ENCODE results near the gene PHF14.

PHF14 gene

DNA sequence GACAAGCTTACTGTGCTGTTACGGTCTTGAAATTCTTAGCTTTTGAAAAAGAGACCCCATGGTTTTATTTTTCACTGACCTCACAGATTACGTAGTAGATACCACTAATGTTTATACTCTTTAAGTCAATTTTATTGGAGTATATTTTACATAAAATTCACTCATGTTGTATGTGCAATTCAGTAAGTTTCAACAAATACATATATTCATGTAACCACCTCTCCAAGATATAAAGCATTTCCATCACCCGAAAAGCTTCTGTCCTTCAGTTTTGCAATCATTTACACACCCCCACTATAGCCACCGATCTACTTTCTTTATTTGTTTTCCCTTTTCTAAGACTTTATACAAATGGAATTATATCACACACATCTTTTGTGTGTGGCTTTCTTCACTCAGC, 199.2 kb downstream of the PHF14 start:
- no peak for DNase-seq (ENCODE audit: low read depth)

DNA sequence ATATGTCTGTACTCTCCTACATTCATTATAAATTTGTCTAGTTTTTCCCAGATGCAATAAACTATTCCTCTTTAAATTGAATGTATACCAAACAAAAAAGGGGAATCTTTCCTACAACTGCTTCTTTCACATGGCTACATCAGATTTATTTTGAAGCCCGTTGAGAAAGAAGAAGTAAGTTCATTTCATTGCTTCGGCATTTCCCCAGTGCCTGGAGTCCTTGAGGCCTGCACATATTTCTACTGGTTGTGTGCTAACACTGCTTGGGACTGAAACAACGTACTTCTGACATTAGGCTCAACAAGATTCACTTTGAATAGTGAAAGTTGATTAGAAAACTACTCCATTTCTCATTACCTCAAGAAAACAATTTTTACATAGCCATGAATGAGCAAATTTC, 201.7 kb downstream of the PHF14 start:
- DNase-seq (ENCODE audit: low read depth) = no peak

DNA sequence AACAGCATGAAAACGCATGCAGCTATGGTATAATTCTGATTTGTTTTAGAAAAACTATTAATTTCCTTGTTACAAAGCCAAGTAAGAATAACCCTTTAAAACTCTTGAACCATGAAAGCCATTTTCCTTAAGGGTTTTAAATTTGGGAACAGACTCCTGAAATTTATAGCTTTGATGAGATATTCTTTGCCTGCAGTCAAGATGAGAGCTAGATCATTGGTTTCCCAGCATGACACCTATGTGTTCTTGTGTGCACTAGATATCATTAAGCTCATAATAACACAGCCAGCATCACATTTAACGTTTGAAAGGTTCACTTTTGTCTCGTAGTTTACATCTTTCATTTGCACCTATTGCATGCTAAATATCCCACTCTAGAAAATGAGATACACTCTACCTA, 202.2 kb downstream of the PHF14 start:
- DNase-seq (ENCODE audit: low read depth) = no peak

DNA sequence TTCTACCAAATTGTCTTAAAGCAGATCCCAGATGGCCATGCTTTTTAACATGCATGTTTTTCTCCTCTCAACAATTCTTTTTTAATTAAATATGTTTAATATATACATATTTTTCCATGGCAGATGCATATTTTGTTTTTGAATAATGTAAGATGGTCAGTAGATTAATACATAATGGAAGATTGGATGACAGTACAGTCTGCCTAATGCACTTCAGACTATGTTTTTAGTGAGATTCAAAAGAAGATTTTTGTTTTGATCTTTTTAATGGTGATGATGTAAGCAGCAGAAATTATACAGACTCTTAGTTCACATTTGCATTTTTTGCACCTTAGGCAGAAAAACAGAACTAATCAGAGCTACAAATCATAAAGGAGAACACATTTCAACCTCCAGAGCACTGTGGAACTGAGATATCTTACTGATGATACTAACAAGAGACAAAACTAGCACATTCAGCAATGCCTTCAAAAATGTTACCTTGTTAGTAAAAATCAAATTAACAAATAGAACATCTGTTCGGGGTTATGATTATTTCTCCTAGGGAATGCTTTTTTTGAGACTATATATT, 203.4 kb downstream of the PHF14 start:
- DNase-seq (ENCODE audit: low read depth) = no peak

DNA sequence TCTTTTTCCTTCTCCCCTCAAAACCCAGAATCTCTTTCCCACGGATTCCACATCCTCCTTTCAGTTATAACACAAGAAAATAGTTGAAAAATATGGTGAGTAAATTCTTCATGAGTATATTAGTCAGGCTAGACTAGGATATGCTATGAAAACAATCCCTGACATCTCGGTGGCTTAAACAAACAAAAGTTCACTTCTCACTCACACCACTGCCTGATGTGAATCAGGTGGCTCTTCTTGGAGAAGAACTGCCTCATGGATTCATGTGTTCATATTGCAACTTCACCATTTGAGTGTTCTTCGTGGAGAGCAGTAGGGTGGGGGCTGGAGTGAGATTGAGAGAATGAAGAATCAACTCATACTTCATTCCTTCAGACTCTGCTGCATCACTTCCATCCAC, 204.1 kb downstream of the PHF14 start:
- DNase-seq (ENCODE audit: low read depth) = no peak

DNA sequence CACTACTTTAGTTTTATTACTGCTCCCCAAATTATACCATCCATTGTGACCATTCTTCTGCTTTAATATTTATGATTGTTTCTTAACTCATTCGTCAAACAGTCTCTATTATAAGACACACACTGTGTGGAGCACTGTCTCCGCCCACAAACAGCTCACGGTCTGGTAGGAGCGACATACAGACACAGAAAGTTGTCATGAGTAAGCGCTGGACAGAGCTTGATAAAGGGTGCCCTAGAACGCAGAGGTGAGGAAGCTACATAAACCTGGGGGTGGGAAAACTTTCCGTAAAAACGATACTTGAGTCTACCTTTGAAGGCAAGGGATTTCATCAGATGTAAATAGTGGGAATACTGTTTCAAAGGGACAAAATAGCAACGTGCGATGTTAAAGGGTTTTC, 207.9 kb downstream of the PHF14 start:
- no peak for DNase-seq (ENCODE audit: low read depth)

DNA sequence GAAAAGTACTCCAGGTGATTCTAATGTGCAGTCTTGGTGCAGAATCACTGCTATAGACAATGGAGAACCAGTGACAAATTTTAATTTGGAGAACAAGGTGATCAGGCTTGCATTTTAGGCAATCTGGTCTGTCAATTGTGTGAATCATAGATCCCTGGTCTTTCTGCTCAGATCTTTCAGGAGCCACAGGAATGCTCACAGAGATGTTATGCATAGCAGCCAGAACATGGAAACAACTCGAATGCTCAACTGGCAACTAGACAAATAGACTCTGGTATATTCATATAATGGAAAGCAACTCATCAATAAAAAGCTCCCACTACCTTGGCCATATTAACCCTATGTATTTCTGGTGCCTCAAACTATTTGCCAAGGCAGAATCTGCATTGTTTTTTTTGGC, 209.1 kb downstream of the PHF14 start:
- no peak for DNase-seq (ENCODE audit: low read depth)

DNA sequence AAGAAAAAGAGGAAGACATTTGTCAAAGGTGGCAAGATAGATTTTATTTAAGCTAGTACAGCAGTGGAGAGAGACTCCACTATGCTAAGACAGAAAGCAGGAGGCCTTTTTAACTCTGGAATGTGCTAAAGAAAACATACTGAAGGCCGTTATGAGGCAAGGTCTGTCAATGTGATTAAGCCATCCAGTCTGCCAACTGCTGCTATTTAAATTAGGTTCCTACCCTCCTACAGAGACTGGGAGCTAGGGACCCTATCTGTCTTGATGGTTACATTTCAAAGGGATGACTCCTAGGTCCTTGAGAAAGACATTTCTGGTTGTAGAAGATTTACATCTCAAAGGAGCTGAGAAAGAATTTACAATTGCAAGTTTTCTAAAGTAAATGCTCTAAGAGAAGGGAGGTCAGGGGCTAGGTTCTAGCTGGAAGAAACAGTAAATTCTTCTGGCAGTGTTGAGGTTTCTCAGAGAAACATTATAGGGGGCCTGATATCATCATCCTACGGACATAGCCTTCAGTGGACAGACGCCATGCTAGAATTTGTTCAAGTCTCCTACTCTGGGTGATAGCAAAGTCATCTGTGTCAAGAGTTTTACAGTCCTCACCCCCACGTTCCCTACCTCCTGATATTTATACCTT, 211.6 kb downstream of the PHF14 start:
- no peak for DNase-seq (ENCODE audit: low read depth)

DNA sequence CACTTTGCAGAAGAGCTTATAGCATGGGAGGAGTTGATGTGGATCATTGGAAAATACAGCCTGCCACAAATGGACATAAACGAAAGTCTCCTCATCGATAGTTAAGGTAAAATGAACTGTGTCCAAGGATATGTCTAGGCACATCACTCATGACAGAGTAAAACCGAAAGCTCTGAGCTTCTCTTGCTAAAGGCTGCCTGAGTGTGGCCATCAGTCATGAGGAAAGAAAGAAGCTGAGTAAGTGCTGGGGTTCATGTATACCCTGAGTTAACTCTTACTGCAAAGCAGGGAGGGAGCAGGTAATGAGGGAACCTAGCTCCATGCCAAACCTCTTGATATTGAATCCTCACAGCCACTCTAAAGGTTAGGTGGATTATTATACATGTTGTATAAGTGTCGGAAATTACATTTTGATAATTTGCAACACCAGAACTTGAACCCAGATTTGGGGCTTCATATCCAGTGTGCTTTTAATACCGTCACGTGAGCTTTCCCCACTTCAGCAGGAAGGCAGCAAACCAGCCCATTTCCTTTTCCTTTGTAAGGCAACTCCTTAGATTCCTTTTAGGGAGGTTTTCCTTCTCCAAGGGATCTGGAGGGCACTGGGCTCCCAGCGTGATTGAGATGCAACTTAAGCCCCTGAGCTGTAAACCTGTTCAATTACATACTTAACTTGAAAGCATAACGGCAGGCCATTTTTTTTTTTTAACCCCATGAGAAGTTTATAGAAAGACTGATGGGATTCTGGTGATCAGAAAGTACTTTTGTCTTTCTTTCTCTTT, 215.0 kb downstream of the PHF14 start:
- DNase-seq (ENCODE audit: low read depth) = no peak

DNA sequence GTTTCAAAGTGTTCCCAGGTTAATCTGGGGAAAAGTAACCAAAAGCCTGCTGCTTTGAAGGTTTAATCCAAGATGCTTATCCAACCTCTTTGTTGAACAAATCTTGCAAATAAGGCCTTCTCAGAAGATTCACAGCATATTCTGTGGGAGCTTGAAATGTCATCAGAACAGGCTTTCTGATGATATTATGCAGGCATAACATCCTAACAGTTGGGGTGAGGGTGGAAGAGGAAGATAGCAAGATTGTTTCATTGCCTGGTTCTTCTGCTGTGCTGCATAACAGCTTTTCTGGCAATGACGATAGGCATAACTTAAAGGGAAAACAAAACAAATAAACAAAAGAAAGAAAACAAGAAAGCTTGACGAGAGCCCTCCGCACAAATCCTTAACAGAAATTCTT, 217.4 kb downstream of the PHF14 start:
- no peak for DNase-seq (ENCODE audit: low read depth)

DNA sequence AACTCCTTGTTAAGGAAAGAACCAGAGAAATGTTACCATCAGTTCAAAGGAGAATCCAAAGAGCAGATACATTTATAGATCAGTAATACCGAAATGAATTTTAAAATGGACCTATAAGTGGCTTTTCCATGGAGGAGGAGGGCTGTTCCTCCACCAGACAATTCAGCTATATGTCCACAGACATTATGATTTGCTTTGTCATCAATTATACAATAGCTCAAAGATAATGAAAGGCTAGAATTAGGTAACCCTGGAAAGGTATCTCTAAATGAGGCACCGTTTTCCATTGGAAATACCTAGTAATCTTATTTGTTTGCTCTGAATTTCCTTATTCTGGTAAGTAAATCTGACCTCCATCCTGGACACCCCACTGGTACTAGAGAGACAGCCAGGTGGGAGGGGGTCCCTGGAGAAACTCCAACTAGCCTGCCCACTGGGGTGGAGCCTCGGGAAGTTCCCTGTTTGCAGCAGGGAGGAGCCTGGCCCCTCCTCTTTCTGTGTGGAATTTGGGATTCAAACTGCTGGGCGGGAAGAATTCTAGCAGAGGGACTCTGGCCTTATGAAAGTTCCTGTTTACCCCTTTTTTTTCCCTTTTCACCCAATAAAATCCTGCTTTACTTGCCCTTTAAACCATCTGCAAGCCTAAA, 218.0 kb downstream of the PHF14 start:
- DNase-seq (ENCODE audit: low read depth) = no peak

DNA sequence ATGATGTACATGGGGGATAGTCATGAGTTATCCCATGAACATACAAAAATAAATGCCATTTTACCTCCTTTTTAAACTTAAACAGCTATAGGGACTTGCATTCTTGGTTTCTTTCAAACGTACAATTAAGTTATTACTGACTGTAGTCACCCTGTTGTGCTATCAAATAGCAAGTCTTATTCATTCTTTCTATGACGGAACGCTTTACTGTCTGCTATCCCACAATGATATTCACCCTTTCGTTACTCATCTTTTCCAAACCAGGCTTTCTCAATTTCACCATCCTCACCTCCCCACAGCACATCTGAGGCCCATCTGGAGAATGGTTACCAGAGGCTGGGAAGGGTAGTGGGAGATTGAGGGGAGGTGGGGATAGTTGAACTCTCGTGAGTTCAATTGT, 218.8 kb downstream of the PHF14 start:
- no peak for DNase-seq (ENCODE audit: low read depth)

DNA sequence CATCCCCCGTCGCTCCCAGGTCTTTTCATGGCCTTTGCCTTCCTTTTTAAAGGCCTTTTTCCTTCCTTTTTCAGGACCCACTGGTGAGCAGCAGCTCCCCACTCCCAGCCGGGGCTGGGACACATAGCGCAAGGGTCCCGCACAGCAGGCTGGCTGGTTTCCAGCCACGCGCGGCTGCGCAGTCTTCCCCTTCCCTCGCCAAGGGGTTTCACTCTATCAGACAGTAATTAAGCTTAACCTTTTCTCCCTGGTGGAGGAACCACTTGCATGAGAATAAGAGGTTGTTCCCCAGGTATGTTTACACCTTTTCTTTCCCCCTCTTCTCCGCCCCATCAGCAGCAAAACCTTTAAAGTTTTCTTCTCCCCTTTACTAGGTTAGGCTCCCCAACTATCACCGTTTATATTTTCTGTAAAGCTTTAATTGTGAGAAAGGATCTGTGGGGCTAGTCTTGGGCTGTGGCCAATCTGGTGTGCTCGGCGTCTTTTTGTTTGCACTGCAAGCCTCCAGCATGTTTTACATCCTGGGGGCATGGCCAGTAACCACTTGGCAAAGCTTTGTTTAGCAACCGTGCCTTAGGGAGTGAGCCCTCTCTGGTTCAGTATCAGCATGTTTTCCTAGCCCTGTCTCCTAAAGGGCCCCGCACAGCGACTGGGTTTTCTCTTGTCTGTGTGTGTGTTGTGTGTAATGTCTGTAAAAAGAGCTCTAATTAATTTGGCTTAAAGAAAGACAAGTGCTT, 219.6 kb downstream of the PHF14 start:
- DNase-seq (ENCODE audit: low read depth) = no peak

DNA sequence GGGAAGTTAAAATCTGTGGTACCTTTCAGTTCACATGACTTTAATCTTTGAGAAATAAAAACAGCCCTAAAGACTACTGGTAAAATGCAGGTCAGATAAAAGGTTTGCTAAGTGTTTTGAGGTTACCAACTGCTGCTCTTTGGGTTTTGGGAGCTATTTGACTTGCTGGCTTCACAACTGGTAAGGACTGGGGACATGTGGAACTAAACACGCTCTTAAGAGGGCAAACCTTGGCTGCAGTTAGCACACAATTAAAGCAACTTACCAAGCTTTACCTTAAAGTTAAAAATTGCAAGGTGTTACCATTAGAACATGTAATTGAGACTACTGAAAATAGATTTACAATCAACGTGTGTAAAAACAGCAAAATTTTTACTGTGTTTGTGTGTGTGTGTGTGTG, 220.2 kb downstream of the PHF14 start:
- no peak for DNase-seq (ENCODE audit: low read depth)

DNA sequence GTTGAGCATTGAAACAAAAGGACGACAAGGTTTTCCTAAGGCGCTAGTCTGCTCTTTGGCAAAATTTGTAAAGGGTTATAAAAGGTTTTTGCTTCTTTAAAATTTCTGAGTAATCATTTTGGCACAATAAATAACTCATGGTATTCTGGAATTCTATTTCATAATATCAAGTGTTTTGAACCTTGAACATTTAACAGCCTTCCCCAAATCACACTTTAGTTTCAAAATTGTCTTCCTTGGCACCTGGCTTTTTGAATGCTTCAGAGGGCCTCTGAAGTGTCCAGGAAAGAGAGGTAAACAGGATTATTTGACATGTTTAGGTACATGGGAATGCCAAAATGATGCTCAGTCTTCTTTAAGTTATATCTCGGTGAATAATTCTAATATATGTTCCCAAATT, 220.8 kb downstream of the PHF14 start:
- no peak for DNase-seq (ENCODE audit: low read depth)

DNA sequence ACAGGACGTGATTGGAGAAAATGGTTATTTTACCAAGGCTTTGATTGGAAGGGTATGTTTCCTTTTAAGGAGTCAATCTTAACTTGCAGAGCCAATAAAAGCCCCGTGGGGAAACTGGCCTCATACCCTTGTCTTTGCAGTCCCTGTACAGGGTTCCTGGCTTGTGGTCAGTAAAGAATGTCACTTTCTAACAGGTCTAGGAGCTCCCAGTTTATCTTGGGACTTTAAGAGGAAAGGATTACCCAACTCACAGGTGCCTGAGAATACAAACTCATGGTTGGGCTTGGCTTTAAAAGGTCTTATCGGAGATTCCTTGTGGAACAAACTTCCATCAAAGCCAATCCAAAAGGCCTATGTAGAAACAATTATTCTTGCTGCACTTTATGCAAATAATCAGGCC, 221.8 kb downstream of the PHF14 start:
- no peak for DNase-seq (ENCODE audit: low read depth)

DNA sequence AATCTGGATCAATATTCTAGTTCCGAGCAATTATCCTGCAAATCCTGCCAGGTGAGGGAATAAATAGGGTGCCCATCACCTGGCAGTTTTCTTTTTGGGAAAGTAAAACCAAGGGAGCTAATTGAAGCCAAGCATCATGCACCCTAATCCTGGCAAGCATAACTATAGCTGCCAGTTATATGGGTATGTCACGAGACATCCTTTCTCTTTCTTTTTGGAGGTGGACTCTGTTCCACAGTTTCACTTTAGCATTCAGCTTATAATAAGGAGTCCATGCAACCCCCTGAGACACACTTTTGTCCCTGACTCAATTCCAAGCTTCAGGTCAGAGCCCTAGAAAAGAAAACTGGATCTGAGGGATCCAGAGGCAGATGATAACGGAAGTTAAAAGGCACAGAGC, 222.5 kb downstream of the PHF14 start:
- DNase-seq (ENCODE audit: low read depth) = no peak

DNA sequence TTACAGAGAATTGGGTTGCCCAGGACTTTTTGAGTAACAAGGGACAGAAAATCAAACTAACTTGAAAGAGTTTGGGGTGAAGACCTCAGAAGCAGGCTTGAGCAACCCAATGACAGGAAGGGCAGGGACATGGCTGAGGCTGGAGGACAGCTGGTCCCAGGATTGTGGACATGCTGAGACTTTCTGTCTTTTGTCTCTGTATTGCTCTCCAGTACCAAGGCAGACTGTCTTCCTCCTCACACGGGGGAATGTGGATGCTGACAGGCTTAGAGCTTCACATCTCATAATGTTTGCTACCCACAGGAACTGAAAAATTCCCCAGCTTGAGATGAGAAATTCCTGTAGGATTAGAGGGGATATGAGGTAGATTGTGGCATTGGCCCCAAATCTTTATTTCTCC, 229.6 kb downstream of the PHF14 start:
- DNase-seq (ENCODE audit: low read depth) = no peak

DNA sequence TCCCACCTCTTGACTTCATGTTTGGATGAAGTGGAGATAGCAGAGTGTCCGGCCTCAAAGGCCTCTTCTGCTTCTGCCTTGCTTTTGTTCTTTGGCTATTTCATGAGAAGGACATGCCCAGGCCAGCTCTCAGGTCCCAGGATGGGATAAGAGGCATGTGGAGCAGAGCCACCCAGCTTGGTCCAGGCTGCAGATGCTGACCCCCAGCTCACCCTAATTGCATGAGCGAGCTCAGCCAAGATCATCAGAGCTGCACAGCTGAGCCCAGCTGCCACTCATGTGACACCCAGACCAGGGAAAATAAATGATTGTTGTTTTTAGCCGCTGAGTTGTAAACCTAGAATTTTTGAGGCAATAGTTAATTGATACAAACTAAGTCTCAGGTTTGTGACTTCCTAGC, 230.0 kb downstream of the PHF14 start:
- DNase-seq (ENCODE audit: low read depth) = no peak

DNA sequence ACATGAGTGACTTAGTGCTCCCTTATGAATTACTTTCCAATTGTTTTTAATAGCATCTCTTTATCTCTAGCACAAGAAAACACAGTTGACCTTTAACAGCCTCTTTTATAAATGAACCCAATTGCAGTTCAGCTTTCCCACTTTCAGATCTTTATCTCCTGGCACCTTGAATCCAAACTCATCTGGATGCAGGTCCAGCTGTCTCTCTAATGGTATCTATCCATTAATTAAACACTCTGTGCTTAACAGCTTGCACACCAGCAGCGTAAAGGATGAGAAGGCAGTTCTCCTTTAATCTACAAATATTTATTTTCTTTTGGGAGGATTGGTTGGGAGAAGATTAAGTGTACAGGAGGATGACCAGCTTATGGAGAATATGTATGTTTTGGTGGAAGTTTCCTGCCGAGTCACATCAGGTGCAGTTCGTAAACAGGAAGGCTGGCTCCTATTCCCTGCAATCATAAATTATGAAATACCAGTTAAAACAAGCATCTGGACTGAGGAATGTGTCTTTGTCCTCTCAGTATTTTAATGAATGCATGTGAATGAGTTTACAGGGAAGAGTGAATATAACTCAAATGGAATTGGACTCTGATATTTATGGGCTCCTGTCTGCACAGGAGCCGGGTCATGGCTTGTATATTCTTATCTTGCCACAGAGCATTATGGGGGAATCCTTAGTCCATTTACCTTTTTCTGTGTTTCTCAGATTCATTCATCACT, 232.7 kb downstream of the PHF14 start:
- no peak for DNase-seq (ENCODE audit: low read depth)

DNA sequence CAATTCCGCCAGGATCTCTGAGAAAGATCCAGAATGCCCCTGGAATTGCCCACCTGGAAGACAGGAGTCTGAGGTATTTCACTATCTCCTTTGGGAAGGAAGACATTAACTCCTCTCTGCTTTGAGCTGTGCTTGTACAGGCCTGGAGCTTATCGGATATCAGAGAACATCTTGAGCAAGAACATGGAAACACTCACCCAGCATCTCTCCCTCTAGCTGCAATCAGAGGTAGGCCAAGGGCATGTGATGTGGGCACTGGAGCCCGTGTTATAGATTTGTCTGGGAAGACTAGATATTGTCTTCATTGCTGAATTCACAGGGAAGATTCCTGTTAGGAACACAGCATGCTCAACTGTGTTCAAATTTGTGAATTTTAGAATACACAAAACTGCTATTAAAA, 233.9 kb downstream of the PHF14 start:
- DNase-seq (ENCODE audit: low read depth) = no peak

Measured in stimulated activated CD8-positive, alpha-beta memory T cell treated with anti-CD3 and anti-CD28 coated beads, Interleukin-15, amount 100 ng/mL, for 24 hours (primary cell).